ENCODE data around the gene PTPRS. TPM values are rescaled to one million over a fixed set of nuclear protein-coding genes. Genes with fewer than 3 reads are reported as not detected.

Gene PTPRS
- total and polyA plus RNA-seq, 2 donors (not counting 3 experiments of a cell fraction or from before 2014, with no cell fraction given), result 10.1 to 16.1 TPM

GRCh38 chr19:5298471-5298901, 42.1 kb downstream of the PTPRS start:
- Histone ChIP-seq H3K36me3 (ENCODE audit: control insufficient read depth in 2 of 2, extremely low read depth in 1 of 2, insufficient read depth in 2 of 2, low read length in 2 of 2) (no peaks in the 10 kb centered on the region), H3K4me3 (replicated peaks in 1 of 3; ENCODE audit: insufficient read depth in 1 of 3, low read depth in 1 of 3, low read length in 3 of 3) (no peak overlapping the region), H4K20me1 (replicated peaks; ENCODE audit: control insufficient read depth, extremely low read depth, insufficient read depth, low read length) (no peaks in the 10 kb centered on the region), H3K9me1 (replicated peaks; ENCODE audit: control insufficient read depth, extremely low read depth, insufficient read depth, low read length) (no peaks in the 10 kb centered on the region), H3K4me2 (ENCODE audit: insufficient read depth, low read length) (no peak overlapping the region), H3K79me2 (ENCODE audit: control insufficient read depth, insufficient read depth, low read length) (no peaks in the 10 kb centered on the region), H3K9ac (replicated peaks; ENCODE audit: extremely low read depth, insufficient read depth, low read length) (no peak overlapping the region), H3K4me1 (ENCODE audit: control insufficient read depth, extremely low read depth, insufficient read depth, low read length) (no peaks in the 10 kb centered on the region), H3K27me3 (ENCODE audit: control insufficient read depth in 2 of 2, insufficient read depth in 2 of 2, low read length in 2 of 2) (peaks cover 3 to 4% of the 10 kb centered on the region in 2 experiments), H3K9me3 (replicated peaks; ENCODE audit: control insufficient read depth, insufficient read depth, low read length) (no peaks in the 10 kb centered on the region), H3K27ac (ENCODE audit: insufficient read depth, low read depth, low read length) (no peak overlapping the region), H2AFZ (ENCODE audit: low read depth, low read length) (no peak overlapping the region)
- dilution Hi-C loops (cut with MboI; ENCODE audit: extremely low pct_ligation_motif_present, low sequenced_read_pairs) (no loop called here), intact Hi-C loops (cut with micrococcal nuclease) (no loop called here)
- ChIA-PET CTCF (no interaction called here), POLR2A (no interaction called here)
- DNase-seq (ENCODE audit: low read depth, low spot score) (no peak), FAIRE-seq (no peak)
- no peak for TF ChIP-seq POLR2A (IDR thresholded peaks at IDR 0.05; ENCODE audit: low read depth, low read length)
- TF ChIP-seq EZH2 (IDR thresholded peaks at IDR 0.05; ENCODE audit: borderline replicate concordance, low read depth, low read length, severe bottlenecking), result no peak
- TF ChIP-seq POLR2AphosphoS5 (IDR thresholded peaks at IDR 0.05; ENCODE audit: insufficient read depth, low read depth, low read length), result no peak
- no peak for TF ChIP-seq MAX (IDR thresholded peaks at IDR 0.05; ENCODE audit: insufficient read depth, insufficient read length)
- TF ChIP-seq FOS (IDR thresholded peaks at IDR 0.05; ENCODE audit: borderline replicate concordance, insufficient read depth, low read length), result no peak
- no peak for TF ChIP-seq CTCF (IDR thresholded peaks at IDR 0.05; ENCODE audit: extremely low read depth in 1 of 2, insufficient read depth in 1 of 2, low read depth in 1 of 2, low read length in 2 of 2)
- TF ChIP-seq JUN (IDR thresholded peaks at IDR 0.05; ENCODE audit: borderline replicate concordance, insufficient read depth, insufficient read length, low read depth), result no peak
- TF ChIP-seq MYC (IDR thresholded peaks at IDR 0.05; ENCODE audit: low read depth, low read length), result no peak
- TF ChIP-seq GATA2 (IDR thresholded peaks at IDR 0.05; ENCODE audit: insufficient read depth, insufficient read length, low read depth, low read length), result no peak
- no TSS peak for BruUV-seq (replicated peaks)

All from endothelial cell of umbilical vein (primary cell).